K562 (cell line): ENCODE measurements around the gene KLHL25. TPM values are rescaled to one million over a fixed set of nuclear protein-coding genes. Genes with fewer than 3 reads are reported as not detected.

Source experiments
- CHD7 ChIP-seq: fragments of 200-600 bp; sonication (generic); IDR thresholded peaks from one replicate; pipeline ENCODE4 v1.6.1; 2012; ENCODE audit warnings: mild to moderate bottlenecking, low read depth, low read length, inconsistent platforms
- PCBP2 ChIP-seq: fragments of 200-400 bp; formaldehyde crosslinking; IDR thresholded peaks from 2 replicates; pipeline ENCODE4 v1.6.1; 2018; ENCODE audit warnings: low read length, low read depth, mild to moderate bottlenecking, moderate library complexity; ENCODE audit not compliant: poor library complexity, severe bottlenecking
- ZNF785 ChIP-seq: fragments of 250-450 bp; sonication (Bioruptor Pico); IDR thresholded peaks from 2 replicates; pipeline ENCODE4 v1.4.0; 2020; ENCODE audit warnings: mild to moderate bottlenecking
- polyA plus RNA-seq, 8 experiments: library from polyadenylated mRNA; depleted of rRNA in 4 of 8; stranded (reverse) in 5 of 8; unstranded in 3 of 8; fragments of >200 nt; fragmentation: Nextera tagmentation in 2 of 8; fragmentation: Illumina TruSeq in 1 of 8; extraction: Ambion mirVana in 2 of 8; extraction: Trizol in 1 of 8; gene quantifications; 2 replicates each; pipeline versions ENCODE4 v1.2.1 to v1.2.3, GENCODE V29; 2011 to 2014; ENCODE audit warnings: inconsistent platforms in 1 of 8, missing spikeins in 1 of 8
- total RNA-seq, 7 experiments: library from RNA; depleted of rRNA in 6 of 7; stranded (reverse); fragments of >200 nt in 6 of 7; fragmentation: Illumina TruSeq in 2 of 7; extraction: Trizol in 2 of 7; gene quantifications; 2 replicates each; pipeline versions ENCODE4 v1.2.1 to v1.2.3, GENCODE V29; 2011 to 2021; ENCODE audit warnings: low replicate concordance in 1 of 7

KLHL25 gene
- total and polyA plus RNA-seq, 9 of the 15 experiments (the other 6 are each of a cell fraction or from before 2014, with no cell fraction given): 0.04 to 0.14 (median 0.10) TPM; not detected in 3

GRCh38 chr15:85761635-85762034 is 33.1 kb downstream of the KLHL25 start (continued):
- TF ChIP-seq CHD7: no peak
- no peak for TF ChIP-seq PCBP2
- no peak for TF ChIP-seq ZNF785 (CRISPR knock-in tag)
